HepG2 (cell line): Measurements from ENCODE around the gene CHRNA5. TPM values are rescaled to one million over a fixed set of nuclear protein-coding genes. Genes with fewer than 3 reads are reported as not detected.

Experiments
- DNMT3B ChIP-seq: conservative IDR thresholded peaks from 2 replicates; pipeline ENCODE4 v1.6.1; 2016; ENCODE audit warnings: missing biosample characterization, control low read depth
- HDAC2 ChIP-seq: sonication (generic); formaldehyde crosslinking; IDR thresholded peaks from 2 replicates; pipeline ENCODE4 v1.4.0; 2020; ENCODE audit warnings: missing genetic modification reagents
- KDM2A ChIP-seq: sonication (generic); formaldehyde crosslinking; IDR thresholded peaks from 2 replicates; pipeline ENCODE4 v1.4.0; 2020; ENCODE audit warnings: low read depth, missing genetic modification reagents, borderline replicate concordance
- KDM3A ChIP-seq: IDR thresholded peaks from 2 replicates; pipeline ENCODE4 v1.6.1; 2018; ENCODE audit warnings: low read depth, missing compliant biosample characterization
- KLF15 ChIP-seq: sonication (generic); formaldehyde crosslinking; IDR thresholded peaks from 2 replicates; pipeline ENCODE4 v1.8.1; 2023; ENCODE audit warnings: borderline replicate concordance, mild to moderate bottlenecking, inconsistent platforms, missing genetic modification reagents, mixed read lengths
- NFYC ChIP-seq: IDR thresholded peaks from 2 replicates; pipeline ENCODE4 v1.6.1; 2016; ENCODE audit warnings: missing genetic modification reagents, missing compliant biosample characterization
- YEATS4 ChIP-seq: sonication (generic); formaldehyde crosslinking; IDR thresholded peaks from 2 replicates; pipeline ENCODE4 v1.4.0; 2020; ENCODE audit warnings: missing genetic modification reagents, borderline replicate concordance
- ZBTB42 ChIP-seq: sonication (generic); formaldehyde crosslinking; IDR thresholded peaks from 2 replicates; pipeline ENCODE4 v1.5.0; 2020; ENCODE audit warnings: mild to moderate bottlenecking, missing genetic modification reagents
- ZNF274 ChIP-seq: sonication (generic); formaldehyde crosslinking; IDR thresholded peaks from 2 replicates; pipeline ENCODE4 v1.5.1; 2020; ENCODE audit warnings: mild to moderate bottlenecking, missing genetic modification reagents
- ZNF331 ChIP-seq: sonication (generic); formaldehyde crosslinking; IDR thresholded peaks from 2 replicates; pipeline ENCODE4 v1.4.0; 2020; ENCODE audit warnings: missing genetic modification reagents
- ZNF34 ChIP-seq: sonication (generic); formaldehyde crosslinking; IDR thresholded peaks from 2 replicates; pipeline ENCODE4 v1.4.0; 2020; ENCODE audit warnings: mild to moderate bottlenecking, missing genetic modification reagents, borderline replicate concordance
- ZNF563 ChIP-seq: sonication (generic); formaldehyde crosslinking; IDR thresholded peaks from 2 replicates; pipeline ENCODE4 v1.8.0; 2022; ENCODE audit warnings: mild to moderate bottlenecking, moderate library complexity, missing genetic modification reagents
- ZNF839 ChIP-seq: sonication (generic); formaldehyde crosslinking; IDR thresholded peaks from 2 replicates; pipeline ENCODE4 v1.4.0; 2020; ENCODE audit warnings: missing genetic modification reagents, mild to moderate bottlenecking, borderline replicate concordance
- polyA plus RNA-seq, 8 experiments: library from polyadenylated mRNA; depleted of rRNA in 3 of 8; stranded (reverse) in 7 of 8; unstranded in 1 of 8; fragments of >200 nt; fragmentation: Illumina TruSeq in 4 of 8; extraction: Trizol in 4 of 8; gene quantifications; 2 replicates each; pipeline versions ENCODE4 v1.2.1 to v1.2.3, GENCODE V29; 2011 to 2016; ENCODE audit warnings: low read depth in 4 of 8, missing spikeins in 1 of 8, mixed read lengths in 1 of 8; ENCODE audit not compliant: insufficient read depth in 1 of 8
- total RNA-seq, 5 experiments: library from RNA; depleted of rRNA; stranded (reverse); fragments of >200 nt; fragmentation: Illumina TruSeq; extraction: Trizol; gene quantifications; 2 replicates each; pipeline ENCODE4 v1.2.3, GENCODE V29; 2016; ENCODE audit warnings: low read depth in 1 of 5
- TF ChIP-seq, protein P1 (sequence below): sonication (generic); formaldehyde crosslinking; IDR thresholded peaks from 2 replicates; pipeline ENCODE4 v1.4.0; 2020; ENCODE audit warnings: low read depth, missing genetic modification reagents
- TF ChIP-seq, protein P2 (sequence below): sonication (generic); formaldehyde crosslinking; IDR thresholded peaks from 2 replicates; pipeline ENCODE4 v1.5.1; 2020; ENCODE audit warnings: missing genetic modification reagents, mild to moderate bottlenecking, borderline replicate concordance
- TF ChIP-seq, protein P3 (sequence below), 2 experiments: sonication (generic) in 1 of 2; formaldehyde crosslinking in 1 of 2; IDR thresholded peaks; 2 replicates each; pipeline versions ENCODE4 v1.4.0 to v1.6.1; 2018 to 2020; ENCODE audit warnings: missing genetic modification reagents in 2 of 2, borderline replicate concordance in 1 of 2, low read depth in 1 of 2, mild to moderate bottlenecking in 1 of 2, missing biosample characterization in 1 of 2
- TF ChIP-seq, protein P4 (sequence below): sonication (generic); formaldehyde crosslinking; IDR thresholded peaks from 2 replicates; pipeline ENCODE4 v1.5.0; 2020; ENCODE audit warnings: mild to moderate bottlenecking, low read depth, missing genetic modification reagents, borderline replicate concordance
- TF ChIP-seq, protein P5 (sequence below): sonication (generic); formaldehyde crosslinking; IDR thresholded peaks from 2 replicates; pipeline ENCODE4 v1.4.0; 2020; ENCODE audit warnings: missing genetic modification reagents

The CHRNA5 gene
- total and polyA plus RNA-seq, 2 of the 13 experiments (the other 11 are each of a cell fraction or from before 2014, with no cell fraction given), result 3.7 to 10.5 TPM

DNA sequence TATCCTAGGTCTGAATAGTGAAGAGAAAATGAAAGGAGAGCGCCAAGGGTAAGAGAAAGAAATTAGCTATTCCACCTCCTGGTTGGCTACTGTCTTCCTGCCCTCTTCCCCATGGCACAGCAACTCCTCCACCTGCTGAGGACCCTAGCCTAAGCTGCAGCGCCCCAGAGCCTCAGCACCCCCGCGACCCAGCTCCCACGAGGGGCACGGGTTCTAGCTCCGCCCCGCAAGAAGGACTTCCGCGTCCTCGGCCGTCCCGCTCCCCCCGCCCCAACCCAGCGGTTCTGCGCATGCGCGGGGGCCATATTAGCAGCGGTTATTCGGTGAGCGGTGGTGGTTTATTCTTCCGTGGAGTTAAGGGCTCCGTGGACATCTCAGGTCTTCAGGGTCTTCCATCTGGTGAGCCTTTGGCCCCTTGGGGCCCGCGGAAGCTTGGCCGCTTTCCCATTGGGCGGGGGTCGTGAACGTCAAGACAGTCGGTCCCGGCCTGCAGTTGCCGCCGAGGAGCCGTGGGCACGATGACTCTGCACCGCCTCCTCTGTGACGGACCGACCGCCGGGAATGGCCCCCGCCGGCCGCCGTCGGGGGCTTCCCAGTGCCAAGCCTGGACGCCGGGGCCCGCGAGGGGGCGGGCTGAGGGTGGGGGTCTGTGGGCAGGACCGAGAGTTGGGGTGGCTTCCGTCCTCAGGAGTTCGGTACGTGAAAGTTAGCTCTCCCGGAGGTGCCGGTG lies 25.0 kb upstream of the CHRNA5 start, which contains the start of gene PSMA4 (continued):
- TF ChIP-seq ZNF34 (CRISPR knock-in tag), result no peak
- TF ChIP-seq ZNF274 (CRISPR knock-in tag), result peak; percentile 83
- 0 out of 2 replicates have a peak, but pooled peaks have one; percentile 15 for TF ChIP-seq ZNF839 (CRISPR knock-in tag)
- TF ChIP-seq KDM3A (CRISPR knock-in tag), result peak; percentile 15; the same call in 1 of the 2 replicates
- TF ChIP-seq YEATS4 (CRISPR knock-in tag), result peak; percentile 68; the same call in 1 of the 2 replicates
- peak; percentile 31; the same call in 1 of the 2 replicates for TF ChIP-seq HDAC2 (CRISPR knock-in tag)
- 0 out of 2 replicates have a peak, but pooled peaks have one; percentile 18 for TF ChIP-seq DNMT3B (CRISPR knock-in tag)
- TF ChIP-seq, protein P1, sequence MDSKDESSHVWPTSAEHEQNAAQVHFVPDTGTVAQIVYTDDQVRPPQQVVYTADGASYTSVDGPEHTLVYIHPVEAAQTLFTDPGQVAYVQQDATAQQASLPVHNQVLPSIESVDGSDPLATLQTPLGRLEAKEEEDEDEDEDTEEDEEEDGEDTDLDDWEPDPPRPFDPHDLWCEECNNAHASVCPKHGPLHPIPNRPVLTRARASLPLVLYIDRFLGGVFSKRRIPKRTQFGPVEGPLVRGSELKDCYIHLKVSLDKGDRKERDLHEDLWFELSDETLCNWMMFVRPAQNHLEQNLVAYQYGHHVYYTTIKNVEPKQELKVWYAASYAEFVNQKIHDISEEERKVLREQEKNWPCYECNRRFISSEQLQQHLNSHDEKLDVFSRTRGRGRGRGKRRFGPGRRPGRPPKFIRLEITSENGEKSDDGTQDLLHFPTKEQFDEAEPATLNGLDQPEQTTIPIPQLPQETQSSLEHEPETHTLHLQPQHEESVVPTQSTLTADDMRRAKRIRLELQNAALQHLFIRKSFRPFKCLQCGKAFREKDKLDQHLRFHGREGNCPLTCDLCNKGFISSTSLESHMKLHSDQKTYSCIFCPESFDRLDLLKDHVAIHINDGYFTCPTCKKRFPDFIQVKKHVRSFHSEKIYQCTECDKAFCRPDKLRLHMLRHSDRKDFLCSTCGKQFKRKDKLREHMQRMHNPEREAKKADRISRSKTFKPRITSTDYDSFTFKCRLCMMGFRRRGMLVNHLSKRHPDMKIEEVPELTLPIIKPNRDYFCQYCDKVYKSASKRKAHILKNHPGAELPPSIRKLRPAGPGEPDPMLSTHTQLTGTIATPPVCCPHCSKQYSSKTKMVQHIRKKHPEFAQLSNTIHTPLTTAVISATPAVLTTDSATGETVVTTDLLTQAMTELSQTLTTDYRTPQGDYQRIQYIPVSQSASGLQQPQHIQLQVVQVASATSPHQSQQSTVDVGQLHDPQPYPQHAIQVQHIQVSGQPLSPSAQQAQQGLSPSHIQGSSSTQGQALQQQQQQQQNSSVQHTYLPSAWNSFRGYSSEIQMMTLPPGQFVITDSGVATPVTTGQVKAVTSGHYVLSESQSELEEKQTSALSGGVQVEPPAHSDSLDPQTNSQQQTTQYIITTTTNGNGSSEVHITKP (CRISPR knock-in tag), result peak; percentile 29; the same call in 1 of the 2 replicates
- peak; percentile 51 for TF ChIP-seq ZNF331 (CRISPR knock-in tag)
- 0 out of 2 replicates have a peak, but pooled peaks have one; percentile 26 for TF ChIP-seq ZNF563
- peak; percentile 73; the same call in 1 of the 2 replicates for TF ChIP-seq ZBTB42 (CRISPR knock-in tag)
- peak; percentile 89; the same call in 1 of the 2 replicates for TF ChIP-seq KDM2A (CRISPR knock-in tag)
- TF ChIP-seq, protein P2, sequence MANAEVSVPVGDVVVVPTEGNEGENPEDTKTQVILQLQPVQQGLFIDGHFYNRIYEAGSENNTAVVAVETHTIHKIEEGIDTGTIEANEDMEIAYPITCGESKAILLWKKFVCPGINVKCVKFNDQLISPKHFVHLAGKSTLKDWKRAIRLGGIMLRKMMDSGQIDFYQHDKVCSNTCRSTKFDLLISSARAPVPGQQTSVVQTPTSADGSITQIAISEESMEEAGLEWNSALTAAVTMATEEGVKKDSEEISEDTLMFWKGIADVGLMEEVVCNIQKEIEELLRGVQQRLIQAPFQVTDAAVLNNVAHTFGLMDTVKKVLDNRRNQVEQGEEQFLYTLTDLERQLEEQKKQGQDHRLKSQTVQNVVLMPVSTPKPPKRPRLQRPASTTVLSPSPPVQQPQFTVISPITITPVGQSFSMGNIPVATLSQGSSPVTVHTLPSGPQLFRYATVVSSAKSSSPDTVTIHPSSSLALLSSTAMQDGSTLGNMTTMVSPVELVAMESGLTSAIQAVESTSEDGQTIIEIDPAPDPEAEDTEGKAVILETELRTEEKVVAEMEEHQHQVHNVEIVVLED (CRISPR knock-in tag), result peak; percentile 59; the same call in 1 of the 2 replicates
- TF ChIP-seq, protein P3, sequence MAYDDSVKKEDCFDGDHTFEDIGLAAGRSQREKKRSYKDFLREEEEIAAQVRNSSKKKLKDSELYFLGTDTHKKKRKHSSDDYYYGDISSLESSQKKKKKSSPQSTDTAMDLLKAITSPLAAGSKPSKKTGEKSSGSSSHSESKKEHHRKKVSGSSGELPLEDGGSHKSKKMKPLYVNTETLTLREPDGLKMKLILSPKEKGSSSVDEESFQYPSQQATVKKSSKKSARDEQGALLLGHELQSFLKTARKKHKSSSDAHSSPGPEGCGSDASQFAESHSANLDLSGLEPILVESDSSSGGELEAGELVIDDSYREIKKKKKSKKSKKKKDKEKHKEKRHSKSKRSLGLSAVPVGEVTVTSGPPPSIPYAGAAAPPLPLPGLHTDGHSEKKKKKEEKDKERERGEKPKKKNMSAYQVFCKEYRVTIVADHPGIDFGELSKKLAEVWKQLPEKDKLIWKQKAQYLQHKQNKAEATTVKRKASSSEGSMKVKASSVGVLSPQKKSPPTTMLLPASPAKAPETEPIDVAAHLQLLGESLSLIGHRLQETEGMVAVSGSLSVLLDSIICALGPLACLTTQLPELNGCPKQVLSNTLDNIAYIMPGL (CRISPR knock-in tag; IDR thresholded peaks at IDR 0.05; ENCODE audit: borderline replicate concordance in 1 of 2, low read depth in 1 of 2), result peak; percentile 11 to 69; a peak in 2 of 4 replicates
- TF ChIP-seq, protein P4, sequence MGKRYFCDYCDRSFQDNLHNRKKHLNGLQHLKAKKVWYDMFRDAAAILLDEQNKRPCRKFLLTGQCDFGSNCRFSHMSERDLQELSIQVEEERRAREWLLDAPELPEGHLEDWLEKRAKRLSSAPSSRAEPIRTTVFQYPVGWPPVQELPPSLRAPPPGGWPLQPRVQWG, result no peak
- TF ChIP-seq, protein P5, sequence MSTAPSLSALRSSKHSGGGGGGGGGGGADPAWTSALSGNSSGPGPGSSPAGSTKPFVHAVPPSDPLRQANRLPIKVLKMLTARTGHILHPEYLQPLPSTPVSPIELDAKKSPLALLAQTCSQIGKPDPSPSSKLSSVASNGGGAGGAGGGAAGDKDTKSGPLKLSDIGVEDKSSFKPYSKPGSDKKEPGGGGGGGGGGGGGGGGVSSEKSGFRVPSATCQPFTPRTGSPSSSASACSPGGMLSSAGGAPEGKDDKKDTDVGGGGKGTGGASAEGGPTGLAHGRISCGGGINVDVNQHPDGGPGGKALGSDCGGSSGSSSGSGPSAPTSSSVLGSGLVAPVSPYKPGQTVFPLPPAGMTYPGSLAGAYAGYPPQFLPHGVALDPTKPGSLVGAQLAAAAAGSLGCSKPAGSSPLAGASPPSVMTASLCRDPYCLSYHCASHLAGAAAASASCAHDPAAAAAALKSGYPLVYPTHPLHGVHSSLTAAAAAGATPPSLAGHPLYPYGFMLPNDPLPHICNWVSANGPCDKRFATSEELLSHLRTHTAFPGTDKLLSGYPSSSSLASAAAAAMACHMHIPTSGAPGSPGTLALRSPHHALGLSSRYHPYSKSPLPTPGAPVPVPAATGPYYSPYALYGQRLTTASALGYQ (CRISPR knock-in tag), result no peak
- no peak for TF ChIP-seq KLF15 (CRISPR knock-in tag)
- TF ChIP-seq NFYC (CRISPR knock-in tag), result no peak
